SK-N-SH (cell line): ENCODE results near the gene CALML3. TPM values are rescaled to one million over a fixed set of nuclear protein-coding genes. Genes with fewer than 3 reads are reported as not detected.

Source experiments
- CTCF ChIA-PET: fragments of 300-600, 350-600 bp; formaldehyde crosslinking; extraction: SDS; loops from one replicate; lab custom pipeline; 2021; lab: Yijun Ruan, JAX
- POLR2A ChIA-PET: fragments of 350-600 bp; sonication (Branson Sonifier 250); formaldehyde crosslinking; extraction: SDS; loops from one replicate; lab custom pipeline; 2020; ENCODE audit warnings: antibody characterized with exemption, inconsistent platforms; lab: Yijun Ruan, JAX
- DNase-seq: peaks from one replicate; pipeline ENCODE4 v3.0.0; 2012
- H2AFZ ChIP-seq: fragments of 200-600 bp; sonication (generic); 2 replicates; pipeline ENCODE4 v1.8.1; 2016; ENCODE audit warnings: antibody characterized with exemption, mild to moderate bottlenecking, low read depth
- H3F3A ChIP-seq: fragments of 200-600 bp; sonication (generic); replicated peaks from 2 replicates; pipeline ENCODE3; 2016; ENCODE audit warnings: antibody characterized with exemption, mild to moderate bottlenecking; ENCODE audit not compliant: insufficient read depth
- H3K27ac ChIP-seq, 2 experiments: fragments of 200-500 bp in 1 of 2; fragments of 200-600 bp in 1 of 2; sonication (Bioruptor generic) in 1 of 2; sonication (generic), shearing (Covaris generic) in 1 of 2; 2 replicates each; pipeline versions ENCODE4 v1.5.1 to v1.6.1; 2014 to 2016; ENCODE audit warnings: low read depth in 2 of 2, inconsistent platforms in 1 of 2, low read length in 1 of 2, mild to moderate bottlenecking in 1 of 2, mixed read lengths in 1 of 2
- H3K27me3 ChIP-seq: fragments of 200-600 bp; sonication (generic), shearing (Covaris generic); 2 replicates; pipeline ENCODE4 v1.6.1; 2016; ENCODE audit warnings: mixed run types; ENCODE audit not compliant: insufficient read depth
- H3K36me3 ChIP-seq, 2 experiments: fragments of 200-500 bp in 1 of 2; fragments of 200-600 bp in 1 of 2; sonication (Bioruptor generic) in 1 of 2; sonication (generic) in 1 of 2; replicated peaks in 1 of 2; 2 replicates each; pipeline versions ENCODE3 to v1.5.1; 2014 to 2016; ENCODE audit warnings: low read length in 1 of 2, mild to moderate bottlenecking in 1 of 2; ENCODE audit not compliant: insufficient read depth in 2 of 2, control insufficient read depth in 1 of 2
- H3K4me1 ChIP-seq, 2 experiments: fragments of 200-500 bp in 1 of 2; fragments of 200-600 bp in 1 of 2; sonication (Bioruptor generic) in 1 of 2; sonication (generic), shearing (Covaris generic) in 1 of 2; 2 replicates each; pipeline versions ENCODE4 v1.5.1 to v1.6.1; 2014 to 2016; ENCODE audit warnings: low read depth in 1 of 2, low read length in 1 of 2, mixed run types in 1 of 2; ENCODE audit not compliant: insufficient read depth in 2 of 2, control insufficient read depth in 1 of 2
- H3K4me2 ChIP-seq: fragments of 200-600 bp; sonication (generic), shearing (Covaris generic); 2 replicates; pipeline ENCODE4 v1.6.1; 2017; ENCODE audit warnings: mixed run types
- H3K4me3 ChIP-seq, 2 experiments: fragments of 200-500 bp in 1 of 2; fragments of 200-600 bp in 1 of 2; sonication (Bioruptor generic) in 1 of 2; sonication (generic), shearing (Covaris generic) in 1 of 2; 2 replicates each; pipeline versions ENCODE4 v1.5.1 to v1.8.1; 2014 to 2016; ENCODE audit warnings: low read depth in 2 of 2, inconsistent platforms in 1 of 2, low read length in 1 of 2, mild to moderate bottlenecking in 1 of 2, mixed read lengths in 1 of 2, moderate library complexity in 1 of 2
- H3K79me2 ChIP-seq: fragments of 200-600 bp; sonication (generic); 2 replicates; pipeline ENCODE4 v1.8.1; 2017; ENCODE audit warnings: mild to moderate bottlenecking; ENCODE audit not compliant: insufficient read depth
- H3K9ac ChIP-seq: fragments of 200-600 bp; sonication (generic); 2 replicates; pipeline ENCODE4 v1.6.1; 2017; ENCODE audit warnings: mixed run types
- H3K9me2 ChIP-seq: fragments of 200-600 bp; sonication (generic); 2 replicates; pipeline ENCODE4 v1.6.1; 2017; ENCODE audit warnings: mixed run types
- H3K9me3 ChIP-seq: fragments of 200-600 bp; sonication (generic); 2 replicates; pipeline ENCODE4 v1.6.1; 2017; ENCODE audit warnings: mixed run types, mild to moderate bottlenecking, moderate library complexity
- H4K20me1 ChIP-seq: fragments of 200-600 bp; sonication (generic); 2 replicates; pipeline ENCODE4 v1.6.1; 2017; ENCODE audit warnings: mild to moderate bottlenecking, mixed run types; ENCODE audit not compliant: insufficient read depth
- CHD2 ChIP-seq: fragments of 150-350 bp; IDR thresholded peaks from 2 replicates; pipeline ENCODE4 v1.6.1; 2018; ENCODE audit warnings: low read length; ENCODE audit not compliant: partially characterized antibody
- EZH2phosphoT487 ChIP-seq: fragments of 200-600 bp; sonication (generic); IDR thresholded peaks from 2 replicates; pipeline ENCODE4 v1.6.1; 2017; ENCODE audit warnings: low read depth, mixed run types, mild to moderate bottlenecking, antibody characterized with exemption, moderate library complexity, borderline replicate concordance
- FOXJ3 ChIP-seq: sonication (generic); formaldehyde crosslinking; IDR thresholded peaks from 2 replicates; pipeline ENCODE4 v1.5.1; 2020; ENCODE audit warnings: mild to moderate bottlenecking, missing genetic modification reagents
- GABPA ChIP-seq: IDR thresholded peaks from 2 replicates; pipeline ENCODE4 v1.4.0; 2012; ENCODE audit warnings: low read depth, mild to moderate bottlenecking
- GATA2 ChIP-seq: sonication (generic); formaldehyde crosslinking; IDR thresholded peaks from 2 replicates; pipeline ENCODE4 v1.5.0; 2020; ENCODE audit warnings: mild to moderate bottlenecking, missing genetic modification reagents
- MEF2A ChIP-seq: IDR thresholded peaks from 2 replicates; pipeline ENCODE4 v1.4.0; 2012; ENCODE audit warnings: low read depth, borderline replicate concordance
- MXI1 ChIP-seq: IDR thresholded peaks from 2 replicates; pipeline ENCODE4 v1.6.1; 2012; ENCODE audit warnings: mild to moderate bottlenecking, low read depth, low read length, improper control_type of control experiment
- NFIC ChIP-seq: IDR thresholded peaks from 2 replicates; pipeline ENCODE4 v1.4.0; 2012; ENCODE audit warnings: borderline replicate concordance
- RFX5 ChIP-seq: IDR thresholded peaks from 2 replicates; pipeline ENCODE4 v1.6.1; 2012; ENCODE audit warnings: mild to moderate bottlenecking, improper control_type of control experiment, low read length
- YY1 ChIP-seq: IDR thresholded peaks from 2 replicates; pipeline ENCODE4 v1.4.0; 2012; ENCODE audit warnings: low read depth, mild to moderate bottlenecking
- WGBS: methylation state at CpG from one replicate; pipeline ENCODE4 v1.1.6; 2017; ENCODE audit warnings: low lambda C conversion rate; 5-methylcytosine and 5-hydroxymethylcytosine counted together
- polyA plus RNA-seq, 3 experiments: library from polyadenylated mRNA; depleted of rRNA; stranded (reverse); fragments of >200 nt; gene quantifications; 2 replicates each; pipeline ENCODE4 v1.2.3, GENCODE V29; 2012
- TF ChIP-seq, protein P1 (sequence below): IDR thresholded peaks from 2 replicates; pipeline ENCODE4 v1.4.0; 2012; ENCODE audit warnings: low read depth, borderline replicate concordance
- TF ChIP-seq, protein P2 (sequence below): IDR thresholded peaks from 2 replicates; pipeline ENCODE4 v1.6.1; 2012; ENCODE audit warnings: mild to moderate bottlenecking, low read depth, low read length, moderate library complexity
- TF ChIP-seq, protein P3 (sequence below): IDR thresholded peaks from 2 replicates; pipeline ENCODE4 v1.4.0; 2012; ENCODE audit warnings: low read depth, borderline replicate concordance

Gene CALML3
- polyA plus RNA-seq, 1 of the 3 experiments (the other 2 are of a cell fraction) = not detected

DNA sequence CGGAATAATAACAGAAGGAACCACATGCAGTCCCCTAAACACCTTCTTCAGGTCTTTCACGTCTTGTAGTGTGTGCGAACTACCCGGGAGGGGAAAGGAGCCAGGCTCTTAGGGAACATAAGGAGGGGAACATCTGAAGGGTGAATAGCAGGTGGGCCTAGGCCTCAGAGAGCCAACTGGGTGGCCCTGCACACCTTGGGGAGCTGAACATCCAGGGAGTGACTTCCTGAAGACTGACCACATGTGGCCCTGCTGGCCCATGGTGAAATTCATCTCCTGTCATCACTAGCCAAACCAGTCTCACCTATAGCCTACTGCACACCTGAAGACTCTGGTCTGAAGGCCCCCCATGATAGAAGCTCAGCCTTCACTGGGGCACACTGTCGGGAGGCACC, 5.6 kb downstream of the CALML3 start:
- Histone ChIP-seq H3K4me3 (no peak overlapping the region), H4K20me1 (no peaks in the 10 kb centered on the region), H3K27ac (no peak overlapping the region), H3K79me2 (no peaks in the 10 kb centered on the region), H3F3A (no peaks in the 10 kb centered on the region), H3K9me2 (no peaks in the 10 kb centered on the region), H3K9me3 (no peaks in the 10 kb centered on the region), H2AFZ (no peak overlapping the region), H3K36me3 (no peaks in the 10 kb centered on the region), H3K4me2 (no peak overlapping the region), H3K9ac (no peak overlapping the region), H3K27me3 (no peaks in the 10 kb centered on the region), H3K4me1 (no peaks in the 10 kb centered on the region)
- no peak for TF ChIP-seq GABPA
- TF ChIP-seq FOXJ3 (CRISPR knock-in tag) = no peak
- WGBS = 89% methylated on average over 5 of the region's 5 CpGs
- CTCF ChIA-PET = interaction anchor here (1.2 kb wide), 1 partner anchor 88 kb away, joined by 4 read pairs; no protein-coding TSS in a partner anchor
- POLR2A ChIA-PET = no interaction called here
- DNase-seq = no peak

DNA sequence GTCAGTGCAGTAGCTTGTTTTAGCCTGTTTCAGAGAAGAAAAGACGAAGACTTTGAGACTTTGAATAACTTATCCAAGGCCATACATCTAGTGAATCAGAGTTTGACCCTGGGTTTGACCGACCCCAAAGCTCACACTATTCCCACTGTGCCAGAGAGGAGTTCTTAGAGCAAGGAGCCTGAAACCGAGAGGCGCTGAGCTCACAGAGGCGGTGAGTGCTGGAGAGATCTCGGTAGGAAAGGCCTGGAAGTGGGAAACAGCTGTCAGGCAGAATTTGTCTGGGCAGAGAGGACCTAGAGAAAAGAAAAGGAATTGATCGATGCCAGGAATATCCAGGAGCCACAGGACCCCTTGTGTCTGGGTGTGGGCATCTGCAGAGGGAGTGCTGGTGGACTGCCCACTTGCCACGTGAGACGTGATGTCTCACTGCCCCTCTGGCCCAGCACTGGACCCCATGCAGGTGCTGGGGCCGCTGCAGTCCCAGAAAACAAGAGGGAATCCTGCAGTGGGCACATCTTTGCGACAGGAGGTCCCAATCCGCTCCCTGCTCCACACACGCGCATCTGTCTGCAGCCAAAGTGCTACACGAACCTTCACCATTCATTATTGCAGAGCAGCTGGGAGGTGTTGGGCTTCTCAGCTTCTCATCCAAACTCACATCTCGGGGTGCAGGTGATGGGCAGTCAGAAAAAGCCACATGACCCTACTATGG, 6.2 kb downstream of the CALML3 start:
- CTCF ChIA-PET = interaction anchor here (1.2 kb wide), 1 partner anchor 89 kb away, joined by 4 read pairs; no protein-coding TSS in a partner anchor
- Histone ChIP-seq H3K9me2 (no peaks in the 10 kb centered on the region), H3F3A (no peaks in the 10 kb centered on the region), H3K9ac (no peak overlapping the region)
- TF ChIP-seq CHD2 (no peak), MXI1 (no peak)
- TF ChIP-seq, protein P1, sequence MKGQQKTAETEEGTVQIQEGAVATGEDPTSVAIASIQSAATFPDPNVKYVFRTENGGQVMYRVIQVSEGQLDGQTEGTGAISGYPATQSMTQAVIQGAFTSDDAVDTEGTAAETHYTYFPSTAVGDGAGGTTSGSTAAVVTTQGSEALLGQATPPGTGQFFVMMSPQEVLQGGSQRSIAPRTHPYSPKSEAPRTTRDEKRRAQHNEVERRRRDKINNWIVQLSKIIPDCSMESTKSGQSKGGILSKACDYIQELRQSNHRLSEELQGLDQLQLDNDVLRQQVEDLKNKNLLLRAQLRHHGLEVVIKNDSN = no peak
- TF ChIP-seq, all 33 proteins: peak for 0
- Histone ChIP-seq H3K27me3 (no peaks in the 10 kb centered on the region), H4K20me1 (no peaks in the 10 kb centered on the region), H3K4me2 (no peak overlapping the region), H3K79me2 (no peaks in the 10 kb centered on the region), H3K36me3 (no peaks in the 10 kb centered on the region), H3K9me3 (no peaks in the 10 kb centered on the region), H2AFZ (no peak overlapping the region), H3K4me3 (no peak overlapping the region), H3K4me1 (no peaks in the 10 kb centered on the region), H3K27ac (no peak overlapping the region)
- no peak for DNase-seq
- WGBS = 78% methylated on average over 16 of the region's 16 CpGs
- POLR2A ChIA-PET = no interaction called here

DNA sequence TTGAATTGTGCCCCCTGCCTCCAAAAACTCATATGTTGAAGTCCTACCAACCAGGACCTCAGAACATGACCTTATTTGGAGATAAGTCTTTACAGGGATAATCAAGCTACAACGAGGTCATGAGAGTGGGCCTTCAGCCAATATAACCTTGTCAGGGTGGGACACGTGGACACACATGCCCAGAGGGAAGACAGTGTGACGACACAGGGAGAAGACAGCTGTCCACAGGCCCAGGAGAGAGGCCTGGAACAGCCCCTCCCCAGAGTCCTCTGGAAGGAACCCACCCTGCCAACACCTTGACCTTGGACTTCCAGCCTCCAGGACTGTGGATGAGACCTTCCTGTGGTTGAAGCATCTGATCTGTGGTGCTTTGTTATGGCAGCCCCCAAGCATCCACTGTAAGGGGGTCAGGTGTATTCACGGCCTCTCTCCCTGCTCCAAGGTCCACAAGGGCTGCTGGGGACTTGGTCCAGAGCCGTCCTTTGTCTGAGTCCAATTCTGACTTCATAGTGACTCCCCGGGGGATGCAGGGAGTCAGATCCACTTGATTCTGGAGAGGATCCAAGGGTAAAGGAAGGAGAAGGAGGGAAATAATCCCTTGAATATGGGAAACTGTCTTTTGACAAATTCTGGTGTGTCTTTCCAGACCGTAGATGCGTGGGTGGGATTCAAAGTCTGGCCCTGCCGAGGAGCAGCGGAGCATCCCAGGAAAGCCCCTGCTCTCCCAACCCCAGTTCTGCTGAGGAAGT, 7.0 kb downstream of the CALML3 start:
- ChIA-PET CTCF (no interaction called here), POLR2A (no interaction called here)
- Histone ChIP-seq H3K4me2 (no peak overlapping the region), H3K27ac (no peak overlapping the region), H4K20me1 (no peaks in the 10 kb centered on the region), H3K9me2 (no peaks in the 10 kb centered on the region), H3F3A (no peaks in the 10 kb centered on the region), H3K4me1 (no peaks in the 10 kb centered on the region), H3K79me2 (no peaks in the 10 kb centered on the region), H3K9ac (no peak overlapping the region), H3K4me3 (no peak overlapping the region), H3K27me3 (no peaks in the 10 kb centered on the region), H2AFZ (no peak overlapping the region), H3K36me3 (no peaks in the 10 kb centered on the region), H3K9me3 (no peaks in the 10 kb centered on the region)
- WGBS = 69% methylated on average over 10 of the region's 10 CpGs
- no peak for DNase-seq
- TF ChIP-seq, protein P2, sequence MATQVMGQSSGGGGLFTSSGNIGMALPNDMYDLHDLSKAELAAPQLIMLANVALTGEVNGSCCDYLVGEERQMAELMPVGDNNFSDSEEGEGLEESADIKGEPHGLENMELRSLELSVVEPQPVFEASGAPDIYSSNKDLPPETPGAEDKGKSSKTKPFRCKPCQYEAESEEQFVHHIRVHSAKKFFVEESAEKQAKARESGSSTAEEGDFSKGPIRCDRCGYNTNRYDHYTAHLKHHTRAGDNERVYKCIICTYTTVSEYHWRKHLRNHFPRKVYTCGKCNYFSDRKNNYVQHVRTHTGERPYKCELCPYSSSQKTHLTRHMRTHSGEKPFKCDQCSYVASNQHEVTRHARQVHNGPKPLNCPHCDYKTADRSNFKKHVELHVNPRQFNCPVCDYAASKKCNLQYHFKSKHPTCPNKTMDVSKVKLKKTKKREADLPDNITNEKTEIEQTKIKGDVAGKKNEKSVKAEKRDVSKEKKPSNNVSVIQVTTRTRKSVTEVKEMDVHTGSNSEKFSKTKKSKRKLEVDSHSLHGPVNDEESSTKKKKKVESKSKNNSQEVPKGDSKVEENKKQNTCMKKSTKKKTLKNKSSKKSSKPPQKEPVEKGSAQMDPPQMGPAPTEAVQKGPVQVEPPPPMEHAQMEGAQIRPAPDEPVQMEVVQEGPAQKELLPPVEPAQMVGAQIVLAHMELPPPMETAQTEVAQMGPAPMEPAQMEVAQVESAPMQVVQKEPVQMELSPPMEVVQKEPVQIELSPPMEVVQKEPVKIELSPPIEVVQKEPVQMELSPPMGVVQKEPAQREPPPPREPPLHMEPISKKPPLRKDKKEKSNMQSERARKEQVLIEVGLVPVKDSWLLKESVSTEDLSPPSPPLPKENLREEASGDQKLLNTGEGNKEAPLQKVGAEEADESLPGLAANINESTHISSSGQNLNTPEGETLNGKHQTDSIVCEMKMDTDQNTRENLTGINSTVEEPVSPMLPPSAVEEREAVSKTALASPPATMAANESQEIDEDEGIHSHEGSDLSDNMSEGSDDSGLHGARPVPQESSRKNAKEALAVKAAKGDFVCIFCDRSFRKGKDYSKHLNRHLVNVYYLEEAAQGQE = no peak
- TF ChIP-seq RFX5 (no peak), YY1 (no peak), MXI1 (no peak), EZH2phosphoT487 (no peak), MEF2A (no peak), GATA2 (CRISPR knock-in tag) (no peak), NFIC (no peak), CHD2 (no peak)
- TF ChIP-seq, protein P3, sequence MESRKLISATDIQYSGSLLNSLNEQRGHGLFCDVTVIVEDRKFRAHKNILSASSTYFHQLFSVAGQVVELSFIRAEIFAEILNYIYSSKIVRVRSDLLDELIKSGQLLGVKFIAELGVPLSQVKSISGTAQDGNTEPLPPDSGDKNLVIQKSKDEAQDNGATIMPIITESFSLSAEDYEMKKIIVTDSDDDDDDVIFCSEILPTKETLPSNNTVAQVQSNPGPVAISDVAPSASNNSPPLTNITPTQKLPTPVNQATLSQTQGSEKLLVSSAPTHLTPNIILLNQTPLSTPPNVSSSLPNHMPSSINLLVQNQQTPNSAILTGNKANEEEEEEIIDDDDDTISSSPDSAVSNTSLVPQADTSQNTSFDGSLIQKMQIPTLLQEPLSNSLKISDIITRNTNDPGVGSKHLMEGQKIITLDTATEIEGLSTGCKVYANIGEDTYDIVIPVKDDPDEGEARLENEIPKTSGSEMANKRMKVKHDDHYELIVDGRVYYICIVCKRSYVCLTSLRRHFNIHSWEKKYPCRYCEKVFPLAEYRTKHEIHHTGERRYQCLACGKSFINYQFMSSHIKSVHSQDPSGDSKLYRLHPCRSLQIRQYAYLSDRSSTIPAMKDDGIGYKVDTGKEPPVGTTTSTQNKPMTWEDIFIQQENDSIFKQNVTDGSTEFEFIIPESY = no peak
